Upper lobe of right lung (tissue), 1 donor: ENCODE results near the gene MAP4K2. TPM values are rescaled to one million over a fixed set of nuclear protein-coding genes. Genes with fewer than 3 reads are reported as not detected.

ENCODE experiments used
- ATAC-seq: fragments of 200-7000 bp; cut with Tn5 transposase; one replicate; pipeline ENCODE4 v1.9.1; 2020; ENCODE audit warnings: mild to moderate bottlenecking, moderate library complexity
- DNase-seq: peaks from one replicate; pipeline ENCODE4 v3.0.0-alpha.2; 2020
- H3K27ac ChIP-seq: fragments of 200-600 bp; one replicate; pipeline ENCODE4 v1.8.0; 2022
- H3K27me3 ChIP-seq: fragments of 200-600 bp; one replicate; pipeline ENCODE4 v1.8.0; 2022; ENCODE audit warnings: mild to moderate bottlenecking
- H3K36me3 ChIP-seq: fragments of 200-600 bp; one replicate; pipeline ENCODE4 v1.8.0; 2022
- H3K4me1 ChIP-seq: fragments of 200-600 bp; one replicate; pipeline ENCODE4 v1.8.0; 2022
- H3K4me3 ChIP-seq: fragments of 200-600 bp; one replicate; pipeline ENCODE4 v1.8.0; 2022; ENCODE audit warnings: mild to moderate bottlenecking
- H3K9me3 ChIP-seq: fragments of 200-600 bp; one replicate; pipeline ENCODE4 v1.8.0; 2022
- CTCF ChIP-seq: fragments of 200-600 bp; IDR thresholded peaks from one replicate; pipeline ENCODE4 v1.8.0; 2022; ENCODE audit warnings: antibody characterized with exemption
- intact Hi-C: fragments of 100-400 bp; cut with DNase I; formaldehyde crosslinking; loops from one replicate; pipeline ENCODE4 v1.11.0; 2022
- total RNA-seq: library from RNA; stranded (reverse); fragmentation: NEBNext Ultra II Directional; extraction: Animal tissue kit (Norgen Biotek cat#: 25700); gene quantifications from one replicate; pipeline ENCODE4 v1.2.1, GENCODE V29; 2021
- donor health status: DM: no; HTN: yes; CAD: no; lungs with severe emphysema.

Gene MAP4K2
- total RNA-seq, 1 donor from 2014 or later, result 28.9 TPM

DNA sequence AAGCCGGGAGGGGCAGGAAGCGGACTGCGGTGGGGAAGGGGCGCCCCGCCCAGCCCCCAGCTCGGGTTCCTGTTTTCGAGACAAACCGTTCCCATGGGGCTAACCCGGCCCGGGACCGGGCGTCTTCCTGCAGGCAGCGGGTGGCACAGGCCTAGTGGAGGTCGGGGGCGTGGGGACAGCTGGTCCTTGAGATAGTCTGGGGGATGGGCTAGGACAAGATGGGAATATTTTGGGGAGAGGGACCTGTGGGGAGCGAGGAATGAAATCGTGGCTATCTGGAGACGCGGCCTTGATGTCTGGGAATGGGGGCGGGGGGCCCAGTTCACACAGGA lies 57.9 kb downstream of the MAP4K2 start:
- H3K27ac ChIP-seq, result peak overlapping the region; percentile 90
- peak; percentile 89 for DNase-seq
- TF ChIP-seq CTCF, result no peak
- no peaks in the 10 kb centered on the region for H3K36me3 ChIP-seq
- intact Hi-C loops, result no loop called here
- no peaks in the 10 kb centered on the region for H3K27me3 ChIP-seq
- H3K4me1 ChIP-seq, result peaks cover 35% of the 10 kb centered on the region
- peak overlapping the region; percentile 53 for H3K4me3 ChIP-seq
- ATAC-seq, result peak; percentile 33
- H3K9me3 ChIP-seq, result no peaks in the 10 kb centered on the region

DNA sequence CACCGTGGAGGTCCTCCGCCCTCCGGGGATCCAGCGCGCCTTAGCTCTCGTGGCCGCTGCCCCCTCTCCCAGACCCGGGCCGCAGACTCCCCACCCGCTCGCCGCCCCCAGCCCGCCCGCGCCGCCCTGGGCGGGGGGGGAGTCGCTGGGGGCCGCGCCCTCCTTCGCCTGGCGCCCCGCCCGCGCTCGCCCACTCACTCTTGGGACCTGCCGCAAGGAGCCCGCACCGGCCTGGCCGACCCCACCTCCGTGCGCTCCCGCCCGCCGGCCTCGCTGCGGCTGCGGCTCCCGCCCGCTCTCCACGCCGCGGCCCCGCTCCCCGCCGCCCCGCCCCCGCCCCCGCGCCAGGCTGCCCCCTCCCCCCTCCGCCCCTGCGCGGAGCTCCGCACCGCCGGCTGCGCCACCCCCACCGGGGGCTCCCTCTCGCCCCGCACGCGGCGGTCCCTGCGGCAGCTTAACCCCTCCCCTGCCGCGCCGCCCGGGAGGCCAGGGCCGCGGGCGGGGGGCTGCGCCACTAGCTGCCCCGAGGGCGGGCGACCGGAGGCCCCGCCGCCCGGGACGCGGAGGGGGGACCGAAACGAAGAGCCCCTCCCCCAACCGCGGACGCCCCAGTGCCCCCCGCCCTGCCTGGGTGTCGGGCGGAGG lies 58.3 kb downstream of the MAP4K2 start:
- DNase-seq (no peak), ATAC-seq (no peak)
- H3K36me3 ChIP-seq, result no peaks in the 10 kb centered on the region
- H3K9me3 ChIP-seq, result no peaks in the 10 kb centered on the region
- H3K4me3 ChIP-seq, result peak overlapping the region; percentile 60
- no peak for TF ChIP-seq CTCF
- intact Hi-C loops, result no loop called here
- H3K27ac ChIP-seq, result peak overlapping the region; percentile 90
- H3K4me1 ChIP-seq, result peaks cover 35% of the 10 kb centered on the region
- no peaks in the 10 kb centered on the region for H3K27me3 ChIP-seq

DNA sequence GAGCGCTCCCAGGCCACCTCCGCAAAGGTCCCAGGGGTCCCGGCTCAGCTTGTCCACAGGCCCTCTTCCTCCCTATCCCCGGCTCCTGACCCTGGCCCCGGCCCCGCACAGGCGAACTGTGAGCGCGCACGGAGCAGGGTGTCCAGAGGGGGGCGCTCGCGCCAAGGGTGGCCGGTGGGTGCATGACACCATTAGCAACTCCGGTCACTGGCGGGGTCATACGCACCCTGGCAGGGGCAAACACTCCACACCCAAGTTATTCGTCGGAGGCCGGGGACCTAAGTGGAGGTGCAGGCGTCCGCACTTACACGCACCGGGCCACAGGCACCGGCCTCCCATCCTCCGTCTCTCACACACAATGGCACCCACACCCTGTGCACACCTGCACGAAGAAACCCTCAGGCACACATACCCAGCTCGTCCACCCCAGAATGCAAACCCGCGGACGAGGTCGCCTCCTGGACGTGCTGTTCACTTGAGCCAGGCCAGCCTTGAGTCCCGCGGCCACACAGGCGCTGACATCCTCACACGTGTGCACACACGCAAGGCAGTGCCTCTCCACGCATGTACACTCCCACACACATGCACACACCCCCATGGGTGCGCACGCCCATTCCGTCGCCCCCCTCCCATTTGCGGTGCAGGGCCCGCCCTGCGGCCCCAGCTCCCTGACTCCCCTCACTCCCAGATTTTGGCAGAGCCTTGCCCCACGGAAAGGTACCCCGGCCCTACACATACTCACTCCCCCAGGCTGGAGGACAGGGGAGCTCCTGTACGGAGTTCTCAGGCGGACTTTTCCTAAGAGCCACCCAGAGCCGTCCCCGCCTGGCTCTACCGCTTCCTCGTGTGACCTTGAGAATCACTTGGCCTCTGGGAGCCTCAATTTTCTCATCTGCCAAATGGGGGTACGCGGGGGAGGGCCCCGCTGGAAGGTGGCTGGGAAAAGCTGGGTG lies 59.1 kb downstream of the MAP4K2 start, which contains the start of gene RASGRP2:
TSS of gene RASGRP2 (minus strand) at position 552 of the 953 bp plus-strand sequence. CDS start 1,276 bp downstream, outside the sequence.
- ATAC-seq, result peak; percentile 64
- no peaks in the 10 kb centered on the region for H3K9me3 ChIP-seq
- no peaks in the 10 kb centered on the region for H3K36me3 ChIP-seq
- peak; percentile 89 for DNase-seq
- peak within 1 kb of the TSS; percentile 60 for H3K4me3 ChIP-seq
- peak; percentile 66 for TF ChIP-seq CTCF
- intact Hi-C loops, result no loop called here
- H3K4me1 ChIP-seq, result peaks cover 35% of the 10 kb centered on the region
- peak within 1 kb of the TSS; percentile 90 for H3K27ac ChIP-seq
- no peaks in the 10 kb centered on the region for H3K27me3 ChIP-seq

- Histone ChIP-seq H3K4me1 (peaks cover 35% of the 10 kb centered on the region), H3K4me3 (peak overlapping the region; percentile 60), H3K27ac (peak overlapping the region; percentile 82), H3K36me3 (peaks cover 2% of the 10 kb centered on the region), H3K27me3 (no peaks in the 10 kb centered on the region), H3K9me3 (no peaks in the 10 kb centered on the region)
- ATAC-seq (peak; percentile 79), DNase-seq (peak; percentile 92)
- intact Hi-C loops, result no loop called here
- peak; percentile 88 for TF ChIP-seq CTCF
Measured at GRCh38 chr11:64742889-64743590, 60.0 kb downstream of the MAP4K2 start.

DNA sequence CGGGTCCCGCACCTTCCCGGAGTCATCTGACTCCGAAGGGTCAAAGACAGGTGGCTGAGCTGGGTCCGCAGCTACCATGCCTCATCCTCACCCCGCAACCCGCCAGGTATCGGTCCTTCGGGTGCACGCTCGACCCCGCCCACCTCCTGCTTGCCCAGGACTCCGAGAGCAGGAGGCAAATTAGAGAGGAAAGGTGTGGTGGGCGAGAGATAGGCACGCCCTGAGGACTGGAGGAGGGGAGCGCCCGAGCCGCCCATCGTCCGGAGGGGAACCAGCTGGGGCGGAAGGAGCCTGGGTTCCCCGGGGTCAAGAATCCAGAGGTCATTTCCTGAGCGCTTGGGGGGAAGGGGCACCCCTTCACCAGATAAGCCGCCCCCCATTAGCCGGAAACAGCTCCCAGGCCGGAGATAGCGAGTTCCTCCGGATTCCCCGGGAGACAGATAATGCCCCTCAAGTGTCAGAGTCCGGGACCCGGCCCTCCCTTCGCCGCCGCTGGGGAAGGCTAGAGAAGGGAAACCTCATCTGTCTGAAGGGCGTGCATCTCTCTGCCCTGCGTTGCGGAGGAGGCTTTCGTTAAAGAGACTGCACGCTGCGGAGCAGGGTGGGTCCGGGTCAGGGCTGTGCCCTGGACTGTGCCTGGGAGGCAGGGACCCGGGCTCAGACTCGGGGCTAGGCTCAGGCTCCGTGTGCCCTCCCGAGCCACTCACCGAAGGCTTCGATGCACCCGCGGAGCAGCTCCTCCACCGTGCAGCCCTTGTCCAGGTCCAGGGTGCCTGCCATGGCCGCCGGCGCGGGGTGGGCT lies 60.7 kb downstream of the MAP4K2 start:
- intact Hi-C loops, result no loop called here
- DNase-seq, result no peak
- H3K36me3 ChIP-seq, result peaks cover 6% of the 10 kb centered on the region
- H3K4me3 ChIP-seq, result peak overlapping the region; percentile 60
- H3K27ac ChIP-seq, result peak overlapping the region; percentile 82
- no peaks in the 10 kb centered on the region for H3K27me3 ChIP-seq
- no peak for TF ChIP-seq CTCF
- H3K4me1 ChIP-seq, result peaks cover 35% of the 10 kb centered on the region
- peak; percentile 2 for ATAC-seq
- H3K9me3 ChIP-seq, result no peaks in the 10 kb centered on the region
